GM10266 (cell line): ENCODE data around the gene KRTAP10-2.
"Not testable (repeated sequence)": the region's sequence is repeated elsewhere in the genome, so short reads cannot be mapped to it uniquely, and the experiment has no call there.

ENCODE experiments used
- DNase-seq: peaks from one replicate; pipeline ENCODE4 v3.0.0; 2012; ENCODE audit errors: extremely low spot score
- CTCF ChIP-seq: IDR thresholded peaks from 2 replicates; pipeline ENCODE4 v1.5.1; 2012; ENCODE audit warnings: mild to moderate bottlenecking, low read depth; ENCODE audit not compliant: control insufficient read depth, insufficient read depth; ENCODE audit errors: missing control alignments

KRTAP10-2 gene

GRCh38 chr21:44589094-44589493 lies 37.8 kb upstream of the KRTAP10-2 start:
- no peak for TF ChIP-seq CTCF
- no peak for DNase-seq

GRCh38 chr21:44585892-44586291 lies 34.6 kb upstream of the KRTAP10-2 start:
- no peak for DNase-seq
- TF ChIP-seq CTCF, result no peak

GRCh38 chr21:44583800-44584147 lies 32.5 kb upstream of the KRTAP10-2 start:
- no peak for DNase-seq
- no peak for TF ChIP-seq CTCF

- DNase-seq, result no peak
- TF ChIP-seq CTCF, result no peak
Measured at GRCh38 chr21:44583089-44583799, 31.9 kb upstream of the KRTAP10-2 start.

- no peak for TF ChIP-seq CTCF
- no peak for DNase-seq
Measured at GRCh38 chr21:44582055-44582454, 30.8 kb upstream of the KRTAP10-2 start.

- DNase-seq, result no peak
Measured at GRCh38 chr21:44581158-44581557, 29.9 kb upstream of the KRTAP10-2 start.

GRCh38 chr21:44580231-44580821 lies 29.0 kb upstream of the KRTAP10-2 start, which contains the start of gene KRTAP10-5:
KRTAP10-5 (minus strand) TSS chr21:44580604; CDS start chr21:44580578, 26 bp downstream.
- not testable (repeated sequence) for DNase-seq

More at GRCh38 chr21:44581158-44581557, 29.9 kb upstream of the KRTAP10-2 start:
- no peak for TF ChIP-seq CTCF
